ENCODE data around the gene KCNK15.

- no peak for TF ChIP-seq CTCF (IDR thresholded peaks at IDR 0.05)
- no peak for TF ChIP-seq EP300 (IDR thresholded peaks at IDR 0.05)
- no peak for TF ChIP-seq POLR2A (IDR thresholded peaks at IDR 0.05)
Measured at GRCh38 chr20:44732327-44732726, 13.3 kb upstream of the KCNK15 start.
